Uterus (tissue), 4 donors: Measurements from ENCODE around the gene CORO1C. TPM values are rescaled to one million over a fixed set of nuclear protein-coding genes. Genes with fewer than 3 reads are reported as not detected.

ENCODE experiments used
- DNase-seq, 2 donors: peaks; one replicate each; pipeline ENCODE4 v3.0.0-alpha.2; 2019 to 2020
- H3K27ac ChIP-seq, 2 donors: fragments of 200-600 bp; sonication (generic); 1 replicate in 1 of 2; 2 replicates in 1 of 2; pipeline ENCODE4 v1.5.1; 2016 to 2018
- H3K27me3 ChIP-seq, 2 donors: fragments of 200-600 bp; sonication (generic); one replicate each; pipeline ENCODE4 v1.5.1; 2018 to 2019; ENCODE audit warnings: control low read depth in 1 of 2
- H3K36me3 ChIP-seq, 2 donors: fragments of 200-600 bp; sonication (generic); one replicate each; pipeline ENCODE4 v1.5.1; 2019; ENCODE audit warnings: control low read depth in 1 of 2
- H3K4me1 ChIP-seq, 2 donors: fragments of 200-600 bp; sonication (generic); one replicate each; pipeline ENCODE4 v1.5.1; 2018 to 2019; ENCODE audit warnings: control low read depth in 1 of 2
- H3K4me3 ChIP-seq, 2 donors: fragments of 200-600 bp; sonication (generic); 1 replicate in 1 of 2; 2 replicates in 1 of 2; pipeline ENCODE4 v1.5.1; 2018 to 2019; ENCODE audit warnings: mild to moderate bottlenecking in 1 of 2
- H3K9me3 ChIP-seq, 2 donors: fragments of 200-600 bp; sonication (generic); one replicate each; pipeline ENCODE4 v1.5.1; 2019; ENCODE audit warnings: control low read depth in 1 of 2
- POLR2A ChIP-seq, 2 donors: fragments of 450-650 bp; IDR thresholded peaks; one replicate each; pipeline ENCODE4 v1.6.1; 2016; ENCODE audit warnings: antibody characterized with exemption in 2 of 2, mild to moderate bottlenecking in 1 of 2, moderate library complexity in 1 of 2
- intact Hi-C: fragments of 100-400 bp; cut with DNase I; formaldehyde crosslinking; loops from one replicate; pipeline ENCODE4 v1.15.1; 2023; ENCODE audit warnings: low total_unique reads
- total RNA-seq, 4 donors: library from RNA; depleted of rRNA in 3 of 4; stranded (reverse); fragments of >200 nt in 3 of 4; gene quantifications; one replicate each; pipeline versions ENCODE4 v1.1.0 to v1.2.4, GENCODE V29; 2014 to 2023
- TF ChIP-seq, protein P1 (sequence below), 4 experiments: fragments of 200-600 bp in 2 of 4; fragments of 450-650 bp in 2 of 4; sonication (generic) in 2 of 4; IDR thresholded peaks; one replicate each; pipeline ENCODE4 v1.5.1; 2016 to 2019; ENCODE audit warnings: antibody characterized with exemption in 4 of 4, mild to moderate bottlenecking in 2 of 4, moderate library complexity in 1 of 4
- donor health status: DM: yes; HTN: yes; CAD: no.

CORO1C gene
- total RNA-seq, 4 donors from 2014 or later: 129 to 357 (median 235) TPM

DNA sequence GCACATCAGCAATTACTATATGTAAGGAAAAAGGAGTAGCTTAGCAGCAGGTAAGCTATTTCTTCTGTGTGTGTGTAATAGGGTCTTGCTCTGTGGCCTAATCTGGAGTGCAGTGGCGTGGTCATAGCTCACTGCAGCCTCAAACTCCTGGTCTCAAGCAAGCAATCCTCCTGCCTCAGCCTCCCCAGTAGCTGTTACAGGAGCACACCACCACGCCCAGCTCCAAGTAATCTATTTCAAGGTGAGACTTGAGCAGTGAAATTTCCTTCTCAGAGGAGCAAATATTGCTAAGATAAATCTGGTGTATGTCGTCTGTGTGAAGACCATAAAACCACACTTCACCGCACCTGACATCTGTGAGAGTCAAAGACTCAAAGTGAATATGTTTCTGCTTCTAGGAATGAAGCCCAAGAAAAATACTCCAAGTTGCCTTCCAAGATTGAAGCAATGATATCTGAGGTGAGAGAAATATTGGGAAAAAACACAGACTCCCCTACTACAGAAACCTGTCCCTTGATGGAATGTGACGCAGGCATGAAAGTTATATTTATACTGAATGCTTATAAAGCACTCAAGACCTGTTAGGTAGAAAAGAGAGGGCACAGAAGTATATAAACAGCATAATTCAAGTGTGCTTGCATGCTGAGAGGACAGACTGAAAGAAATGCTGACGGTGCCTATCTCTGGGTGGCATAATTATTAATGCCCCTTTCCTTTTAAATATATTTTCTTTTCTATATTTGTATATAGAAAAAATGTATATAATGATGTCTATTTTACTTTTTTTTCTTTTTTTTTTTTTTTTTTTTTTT, 95.1 kb downstream of the CORO1C start:
- intact Hi-C loops: no loop called here

DNA sequence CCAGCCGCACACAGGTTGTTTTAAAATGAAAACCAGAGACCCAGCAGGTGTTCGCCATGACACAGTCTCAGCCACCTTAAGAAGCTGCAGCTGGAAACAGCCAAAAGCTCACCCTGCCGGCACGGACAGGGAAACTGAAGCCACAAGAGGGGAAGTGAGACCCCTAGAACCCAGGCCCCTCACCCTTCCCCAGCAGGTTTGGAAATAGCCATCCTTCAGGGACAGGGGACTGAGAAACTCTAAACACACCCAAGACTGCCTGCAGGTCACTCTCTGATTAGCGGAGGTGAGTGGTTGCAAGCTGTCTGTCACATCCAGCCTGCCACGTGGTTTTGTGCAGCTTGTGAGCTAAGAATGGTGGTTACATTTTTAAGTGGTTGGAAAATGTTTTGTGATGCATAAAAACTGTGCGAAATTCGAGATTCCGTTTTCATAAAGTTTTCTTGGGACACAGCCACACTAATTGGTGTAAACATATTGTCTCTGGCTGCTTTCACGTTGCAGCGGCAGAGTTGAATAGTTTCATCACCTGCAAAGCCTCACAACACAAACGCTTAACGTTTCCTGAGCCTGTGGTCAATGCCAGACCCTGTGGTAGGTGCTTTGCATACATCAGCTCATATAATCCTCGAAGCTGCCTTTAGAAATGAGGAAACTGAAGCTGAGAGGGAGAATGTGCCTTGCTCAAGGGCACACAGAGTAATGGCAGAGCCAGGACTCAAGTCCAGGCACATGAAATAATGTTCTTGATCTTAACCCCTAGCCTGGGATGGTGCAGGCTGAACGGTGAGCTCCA, 95.9 kb downstream of the CORO1C start:
- no peak overlapping the region for H3K4me3 ChIP-seq
- H3K27me3 ChIP-seq: no peaks in the 10 kb centered on the region
- H3K9me3 ChIP-seq: no peaks in the 10 kb centered on the region
- TF ChIP-seq, protein P1, sequence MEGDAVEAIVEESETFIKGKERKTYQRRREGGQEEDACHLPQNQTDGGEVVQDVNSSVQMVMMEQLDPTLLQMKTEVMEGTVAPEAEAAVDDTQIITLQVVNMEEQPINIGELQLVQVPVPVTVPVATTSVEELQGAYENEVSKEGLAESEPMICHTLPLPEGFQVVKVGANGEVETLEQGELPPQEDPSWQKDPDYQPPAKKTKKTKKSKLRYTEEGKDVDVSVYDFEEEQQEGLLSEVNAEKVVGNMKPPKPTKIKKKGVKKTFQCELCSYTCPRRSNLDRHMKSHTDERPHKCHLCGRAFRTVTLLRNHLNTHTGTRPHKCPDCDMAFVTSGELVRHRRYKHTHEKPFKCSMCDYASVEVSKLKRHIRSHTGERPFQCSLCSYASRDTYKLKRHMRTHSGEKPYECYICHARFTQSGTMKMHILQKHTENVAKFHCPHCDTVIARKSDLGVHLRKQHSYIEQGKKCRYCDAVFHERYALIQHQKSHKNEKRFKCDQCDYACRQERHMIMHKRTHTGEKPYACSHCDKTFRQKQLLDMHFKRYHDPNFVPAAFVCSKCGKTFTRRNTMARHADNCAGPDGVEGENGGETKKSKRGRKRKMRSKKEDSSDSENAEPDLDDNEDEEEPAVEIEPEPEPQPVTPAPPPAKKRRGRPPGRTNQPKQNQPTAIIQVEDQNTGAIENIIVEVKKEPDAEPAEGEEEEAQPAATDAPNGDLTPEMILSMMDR (IDR thresholded peaks at IDR 0.05): no peak
- no peak for TF ChIP-seq POLR2A (IDR thresholded peaks at IDR 0.05)
- H3K36me3 ChIP-seq: no peaks in the 10 kb centered on the region
- no peak overlapping the region for H3K27ac ChIP-seq
- intact Hi-C loops: no loop called here
- H3K4me1 ChIP-seq: peaks cover 5 to 10% of the 10 kb centered on the region in 2 donors
- DNase-seq: no peak

More for the DNA sequence above, 95.1 kb downstream of the CORO1C start:
- Histone ChIP-seq H3K4me1 (peaks cover 5% of the 10 kb centered on the region in 2 donors), H3K4me3 (no peak overlapping the region), H3K27me3 (no peaks in the 10 kb centered on the region), H3K9me3 (no peaks in the 10 kb centered on the region), H3K27ac (no peak overlapping the region), H3K36me3 (no peaks in the 10 kb centered on the region)
- DNase-seq: no peak
- TF ChIP-seq, protein P1 (IDR thresholded peaks at IDR 0.05): no peak
- TF ChIP-seq POLR2A (IDR thresholded peaks at IDR 0.05): no peak

DNA sequence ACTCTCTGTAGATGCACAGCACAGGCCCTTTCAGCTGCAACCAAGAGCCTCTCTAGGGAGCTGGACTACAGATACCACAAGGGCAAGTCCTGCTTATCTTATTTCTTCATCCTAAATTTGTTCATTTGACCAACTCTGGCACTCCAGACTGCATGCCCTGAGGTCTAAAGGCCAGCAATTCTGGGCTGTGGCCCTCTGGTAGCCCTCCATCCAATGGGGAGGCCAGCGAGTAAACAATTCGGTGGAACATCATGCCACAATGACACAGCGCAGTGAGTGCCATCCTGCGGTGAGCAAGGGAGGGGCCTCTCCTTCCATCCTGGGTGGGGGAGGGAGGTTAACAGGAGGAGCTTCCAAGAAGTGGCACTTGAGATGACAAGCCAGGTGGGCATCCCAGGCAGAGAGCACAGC, 97.0 kb downstream of the CORO1C start:
- H3K27me3 ChIP-seq: no peaks in the 10 kb centered on the region
- no peak overlapping the region for H3K27ac ChIP-seq
- H3K4me3 ChIP-seq: no peak overlapping the region
- intact Hi-C loops: no loop called here
- no peak for TF ChIP-seq POLR2A (IDR thresholded peaks at IDR 0.05)
- TF ChIP-seq, protein P1 (IDR thresholded peaks at IDR 0.05): no peak
- peaks cover 9 to 17% of the 10 kb centered on the region in 2 donors for H3K4me1 ChIP-seq
- H3K9me3 ChIP-seq: no peaks in the 10 kb centered on the region
- no peaks in the 10 kb centered on the region for H3K36me3 ChIP-seq
- no peak for DNase-seq

DNA sequence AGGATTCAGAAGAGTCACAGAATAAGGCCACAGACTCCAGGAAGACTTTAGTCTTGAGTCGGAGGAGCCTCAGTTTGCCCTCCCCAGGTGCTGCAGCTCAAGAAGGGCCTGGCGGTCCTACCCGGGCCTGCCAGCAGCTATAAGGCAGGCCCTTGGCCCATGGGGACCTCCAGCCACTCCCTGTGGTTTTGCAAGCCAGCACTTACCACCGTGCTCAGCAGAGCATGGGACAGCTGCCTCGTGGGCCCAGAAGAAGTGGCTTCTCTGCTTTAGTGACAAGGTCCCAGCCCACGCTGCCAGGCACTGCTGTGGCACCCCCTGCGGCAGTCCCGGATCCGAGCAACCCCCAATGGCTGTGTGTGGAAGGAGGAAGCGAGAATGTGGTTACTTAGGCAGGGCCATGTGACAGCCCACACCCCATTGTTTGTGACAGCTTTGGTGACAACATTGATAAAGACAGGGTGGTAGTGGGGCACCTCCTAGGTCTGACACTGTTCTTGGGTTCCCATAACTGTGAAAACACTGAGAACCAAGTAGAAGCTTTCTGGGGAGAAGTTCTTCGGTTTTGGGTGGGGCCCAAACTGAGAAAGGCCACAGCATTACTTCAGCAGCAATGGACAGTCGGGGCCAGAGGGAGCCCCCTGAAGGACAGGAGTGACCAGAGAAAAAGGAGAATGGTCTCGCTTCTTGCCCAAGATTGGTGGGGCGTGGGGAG, 97.6 kb downstream of the CORO1C start, which contains the start of gene SELPLG:
Gene SELPLG, minus strand, starts transcription at position 361 of the 715 bp plus-strand sequence. CDS start 9,587 bp downstream, outside the sequence.
- Histone ChIP-seq H3K27me3 (no peaks in the 10 kb centered on the region), H3K9me3 (no peaks in the 10 kb centered on the region), H3K27ac (no peak within 1 kb of the TSS), H3K36me3 (no peaks in the 10 kb centered on the region), H3K4me1 (peaks cover 16 to 17% of the 10 kb centered on the region in 2 donors), H3K4me3 (no peak within 1 kb of the TSS)
- intact Hi-C loops: no loop called here
- DNase-seq: no peak
- no peak for TF ChIP-seq POLR2A (IDR thresholded peaks at IDR 0.05)
- TF ChIP-seq, protein P1 (IDR thresholded peaks at IDR 0.05): no peak
